RWPE1 (cell line): ENCODE results near the gene RPL36.
A peak's percentile ranks its signal among the peaks of the same experiment; 100 is the strongest.

ENCODE experiments used
- CTCF ChIA-PET: fragments of 350-600 bp; sonication (Branson Sonifier 250); formaldehyde crosslinking; extraction: SDS; loops from one replicate; lab custom pipeline; 2021; lab: Yijun Ruan, JAX
- POLR2A ChIA-PET: fragments of 400-600 bp; formaldehyde crosslinking; extraction: SDS; loops from one replicate; lab custom pipeline; 2020; ENCODE audit warnings: antibody characterized with exemption; ENCODE audit not compliant: low non-redundant PET; lab: Yijun Ruan, JAX
- DNase-seq: peaks from one replicate; pipeline ENCODE4 v3.0.0; 2012; ENCODE audit warnings: low spot score
- H3K27ac ChIP-seq: fragments of 450-650 bp; 2 replicates; pipeline ENCODE4 v1.5.1; 2017
- TF ChIP-seq, protein P1 (sequence below): fragments of 450-650 bp; conservative IDR thresholded peaks from 2 replicates; pipeline ENCODE4 v1.5.1; 2017; ENCODE audit warnings: low read depth, mild to moderate bottlenecking

The RPL36 gene

GRCh38 chr19:5695649-5696195 lies 5.6 kb downstream of the RPL36 start:
- ChIA-PET CTCF (no interaction called here), POLR2A (no interaction called here)
- TF ChIP-seq, protein P1, sequence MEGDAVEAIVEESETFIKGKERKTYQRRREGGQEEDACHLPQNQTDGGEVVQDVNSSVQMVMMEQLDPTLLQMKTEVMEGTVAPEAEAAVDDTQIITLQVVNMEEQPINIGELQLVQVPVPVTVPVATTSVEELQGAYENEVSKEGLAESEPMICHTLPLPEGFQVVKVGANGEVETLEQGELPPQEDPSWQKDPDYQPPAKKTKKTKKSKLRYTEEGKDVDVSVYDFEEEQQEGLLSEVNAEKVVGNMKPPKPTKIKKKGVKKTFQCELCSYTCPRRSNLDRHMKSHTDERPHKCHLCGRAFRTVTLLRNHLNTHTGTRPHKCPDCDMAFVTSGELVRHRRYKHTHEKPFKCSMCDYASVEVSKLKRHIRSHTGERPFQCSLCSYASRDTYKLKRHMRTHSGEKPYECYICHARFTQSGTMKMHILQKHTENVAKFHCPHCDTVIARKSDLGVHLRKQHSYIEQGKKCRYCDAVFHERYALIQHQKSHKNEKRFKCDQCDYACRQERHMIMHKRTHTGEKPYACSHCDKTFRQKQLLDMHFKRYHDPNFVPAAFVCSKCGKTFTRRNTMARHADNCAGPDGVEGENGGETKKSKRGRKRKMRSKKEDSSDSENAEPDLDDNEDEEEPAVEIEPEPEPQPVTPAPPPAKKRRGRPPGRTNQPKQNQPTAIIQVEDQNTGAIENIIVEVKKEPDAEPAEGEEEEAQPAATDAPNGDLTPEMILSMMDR: no peak
- no peak for DNase-seq
- peak overlapping the region; percentile 68 for H3K27ac ChIP-seq

DNA sequence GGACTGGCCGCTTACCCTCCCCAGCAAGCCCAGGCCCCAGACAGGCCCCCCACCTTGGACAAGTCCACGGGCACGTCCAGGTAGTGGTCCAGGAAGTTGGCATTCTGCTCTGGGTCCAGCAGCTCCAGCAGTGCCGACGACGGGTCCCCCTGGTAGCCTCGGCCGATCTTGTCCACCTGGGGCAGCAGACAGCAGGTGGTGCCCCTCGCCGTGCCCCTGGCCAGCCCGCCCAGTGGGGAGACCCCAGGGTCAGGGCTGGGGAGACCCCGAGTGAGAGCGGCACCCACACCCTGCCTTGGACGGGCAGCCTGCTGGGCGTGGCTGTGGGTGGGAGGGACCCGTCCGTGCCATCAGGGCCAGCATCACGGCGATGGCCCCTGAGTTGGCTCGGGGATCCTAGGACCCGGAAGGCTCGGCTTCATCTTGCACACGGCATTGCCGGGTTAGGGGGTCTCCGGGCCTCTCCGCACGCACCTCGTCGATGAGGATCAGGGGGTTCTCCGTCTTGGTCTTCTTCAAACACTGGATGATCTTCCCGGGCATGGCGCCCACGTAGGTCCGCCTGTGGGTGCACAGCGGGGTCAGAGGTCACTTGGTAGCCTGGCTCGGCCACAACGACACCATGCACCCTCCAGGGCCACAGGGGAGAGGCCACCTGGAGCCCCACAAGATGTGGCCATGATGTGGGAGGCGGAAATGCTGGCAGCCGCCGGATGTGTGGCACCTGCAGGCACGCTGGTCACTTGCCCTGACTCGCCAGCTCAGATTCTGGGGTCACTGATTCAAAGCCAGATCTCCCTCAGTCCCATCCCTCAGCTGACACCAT lies 6.3 kb downstream of the RPL36 start:
- POLR2A ChIA-PET: no interaction called here
- CTCF ChIA-PET: no interaction called here
- peak overlapping the region; percentile 68 for H3K27ac ChIP-seq
- TF ChIP-seq, protein P1: no peak
- DNase-seq: no peak

- TF ChIP-seq, protein P1: no peak
- ChIA-PET POLR2A (interaction anchor here (0.5 kb wide), 1 partner anchor 95 kb away, joined by 4 read pairs; no protein-coding TSS in a partner anchor), CTCF (no interaction called here)
- DNase-seq: no peak
- peak overlapping the region; percentile 68 for H3K27ac ChIP-seq
These were observed 7.2 kb downstream of the RPL36 start for GRCh38 chr19:5697022-5697889.

GRCh38 chr19:5697890-5698634 lies 8.0 kb downstream of the RPL36 start:
- CTCF ChIA-PET: interaction anchor here (0.6 kb wide), 1 partner anchor 12 kb away, joined by 3 read pairs; no protein-coding TSS in a partner anchor
- DNase-seq: no peak
- TF ChIP-seq, protein P1: no peak
- H3K27ac ChIP-seq: peak overlapping the region; percentile 68
- POLR2A ChIA-PET: no interaction called here

DNA sequence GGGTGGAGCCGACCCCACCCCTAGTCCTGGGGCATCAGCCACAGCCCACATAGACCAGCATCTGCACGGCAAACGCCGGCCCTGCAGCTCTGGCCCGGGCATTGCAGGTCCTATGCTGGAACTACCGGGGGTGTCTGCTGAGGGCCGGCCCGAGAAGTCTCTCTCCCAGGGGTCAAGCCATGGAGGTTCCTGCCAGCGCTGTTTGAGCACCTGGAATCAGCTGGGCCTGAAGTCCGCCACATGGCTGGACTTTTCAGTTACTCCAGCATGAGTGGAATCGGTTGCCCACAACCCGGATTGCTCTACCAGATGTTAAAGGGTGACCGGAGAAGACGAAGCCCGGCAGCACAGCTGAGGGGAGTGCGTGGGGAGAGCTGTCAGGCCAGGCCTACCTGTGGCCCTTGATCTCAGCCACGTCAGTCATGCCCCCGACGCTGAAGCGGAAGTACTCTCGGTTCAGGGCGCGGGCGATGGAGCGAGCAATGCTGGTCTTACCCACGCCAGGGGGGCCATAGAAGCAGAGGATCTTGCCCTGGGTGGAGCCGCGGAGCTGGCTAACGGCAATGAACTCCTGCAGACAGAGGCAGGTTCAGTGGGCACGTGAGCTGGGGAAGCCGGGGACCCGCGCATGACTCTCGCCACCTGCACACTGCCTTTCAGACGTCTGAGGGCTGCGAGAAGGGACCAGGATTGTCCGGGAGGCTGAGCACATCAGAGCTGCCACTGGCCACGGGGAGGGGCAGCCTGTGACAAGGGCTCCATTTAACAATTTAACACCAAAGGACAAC lies 8.7 kb downstream of the RPL36 start:
- TF ChIP-seq, protein P1: no peak
- ChIA-PET POLR2A (no interaction called here), CTCF (interaction anchor here (0.6 kb wide), 1 partner anchor 12 kb away, joined by 3 read pairs; no protein-coding TSS in a partner anchor)
- no peak for DNase-seq
- peak overlapping the region; percentile 68 for H3K27ac ChIP-seq
